ENCODE results near the gene SLC34A3.

DNA sequence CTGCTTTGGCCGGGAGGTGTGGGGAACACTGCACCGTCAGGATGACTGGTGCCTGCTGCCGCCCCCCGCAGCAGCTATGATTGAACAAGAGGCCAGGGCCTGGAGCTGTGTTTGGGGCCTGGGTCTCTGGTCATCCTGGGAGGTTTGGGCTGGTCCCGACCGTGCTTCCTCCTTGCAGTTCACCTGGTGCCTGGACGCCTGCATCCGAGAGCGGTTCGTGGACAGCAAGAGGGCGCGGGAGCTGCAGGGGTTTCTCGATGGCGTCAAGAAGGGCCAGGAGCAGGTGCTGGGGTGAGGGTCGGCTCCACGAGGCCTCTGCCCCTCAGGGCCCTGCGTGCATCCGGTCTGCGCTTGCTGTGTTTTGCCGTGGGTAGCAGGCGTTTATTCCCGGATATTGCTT is 33.4 kb downstream of the SLC34A3 start:
- TF ChIP-seq, protein P1, sequence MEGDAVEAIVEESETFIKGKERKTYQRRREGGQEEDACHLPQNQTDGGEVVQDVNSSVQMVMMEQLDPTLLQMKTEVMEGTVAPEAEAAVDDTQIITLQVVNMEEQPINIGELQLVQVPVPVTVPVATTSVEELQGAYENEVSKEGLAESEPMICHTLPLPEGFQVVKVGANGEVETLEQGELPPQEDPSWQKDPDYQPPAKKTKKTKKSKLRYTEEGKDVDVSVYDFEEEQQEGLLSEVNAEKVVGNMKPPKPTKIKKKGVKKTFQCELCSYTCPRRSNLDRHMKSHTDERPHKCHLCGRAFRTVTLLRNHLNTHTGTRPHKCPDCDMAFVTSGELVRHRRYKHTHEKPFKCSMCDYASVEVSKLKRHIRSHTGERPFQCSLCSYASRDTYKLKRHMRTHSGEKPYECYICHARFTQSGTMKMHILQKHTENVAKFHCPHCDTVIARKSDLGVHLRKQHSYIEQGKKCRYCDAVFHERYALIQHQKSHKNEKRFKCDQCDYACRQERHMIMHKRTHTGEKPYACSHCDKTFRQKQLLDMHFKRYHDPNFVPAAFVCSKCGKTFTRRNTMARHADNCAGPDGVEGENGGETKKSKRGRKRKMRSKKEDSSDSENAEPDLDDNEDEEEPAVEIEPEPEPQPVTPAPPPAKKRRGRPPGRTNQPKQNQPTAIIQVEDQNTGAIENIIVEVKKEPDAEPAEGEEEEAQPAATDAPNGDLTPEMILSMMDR (IDR thresholded peaks at IDR 0.05): no peak
- TF ChIP-seq POLR2A (IDR thresholded peaks at IDR 0.05): no peak

All from esophagus squamous epithelium (tissue), 4 donors.